ENCODE measurements around the gene MTCH1.

DNA sequence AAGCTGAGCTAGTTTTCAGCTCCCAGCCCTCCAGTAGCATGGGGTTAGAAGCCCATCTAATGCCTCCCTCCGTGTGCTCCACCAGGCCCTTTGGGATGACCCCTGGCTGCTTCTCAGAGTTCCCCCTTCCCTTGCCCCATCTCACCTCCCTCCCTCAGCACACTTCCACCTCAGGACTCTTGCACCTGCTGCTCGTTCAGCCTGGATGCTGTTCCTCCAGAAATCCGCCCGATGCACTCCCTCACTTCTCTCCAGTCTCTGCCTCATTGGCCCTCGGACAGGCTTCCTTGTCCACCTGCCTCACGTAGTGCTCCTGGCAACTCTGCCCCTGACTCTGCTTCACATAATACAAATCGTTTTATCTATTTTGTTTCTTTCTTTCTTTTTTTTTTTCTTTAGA is 46.2 kb upstream of the MTCH1 start:
- TF ChIP-seq EZH2phosphoT487 (IDR thresholded peaks at IDR 0.05; ENCODE audit: unreplicated experiment) (no peak), EZH2 (IDR thresholded peaks at IDR 0.05; ENCODE audit: low read depth, unreplicated experiment) (no peak), CTCF (conservative IDR thresholded peaks at IDR 0.05; ENCODE audit: low read depth in 2 of 2) (no peak), ETS1 (IDR thresholded peaks at IDR 0.05) (no peak), JUNB (IDR thresholded peaks at IDR 0.05; ENCODE audit: unreplicated experiment) (no peak), POLR2AphosphoS5 (IDR thresholded peaks at IDR 0.05; ENCODE audit: low read depth) (no peak), CREB1 (CRISPR knock-in tag; IDR thresholded peaks at IDR 0.05; ENCODE audit: low read depth) (no peak), ZNF462 (CRISPR knock-in tag; IDR thresholded peaks at IDR 0.05) (no peak), ZNF331 (CRISPR knock-in tag; IDR thresholded peaks at IDR 0.05; ENCODE audit: low read depth) (no peak), NANOG (IDR thresholded peaks at IDR 0.05; ENCODE audit: borderline replicate concordance) (no peak), ZNF114 (CRISPR knock-in tag; IDR thresholded peaks at IDR 0.05) (no peak), STAT1 (IDR thresholded peaks at IDR 0.05; ENCODE audit: unreplicated experiment) (no peak)
- TF ChIP-seq, protein P1, sequence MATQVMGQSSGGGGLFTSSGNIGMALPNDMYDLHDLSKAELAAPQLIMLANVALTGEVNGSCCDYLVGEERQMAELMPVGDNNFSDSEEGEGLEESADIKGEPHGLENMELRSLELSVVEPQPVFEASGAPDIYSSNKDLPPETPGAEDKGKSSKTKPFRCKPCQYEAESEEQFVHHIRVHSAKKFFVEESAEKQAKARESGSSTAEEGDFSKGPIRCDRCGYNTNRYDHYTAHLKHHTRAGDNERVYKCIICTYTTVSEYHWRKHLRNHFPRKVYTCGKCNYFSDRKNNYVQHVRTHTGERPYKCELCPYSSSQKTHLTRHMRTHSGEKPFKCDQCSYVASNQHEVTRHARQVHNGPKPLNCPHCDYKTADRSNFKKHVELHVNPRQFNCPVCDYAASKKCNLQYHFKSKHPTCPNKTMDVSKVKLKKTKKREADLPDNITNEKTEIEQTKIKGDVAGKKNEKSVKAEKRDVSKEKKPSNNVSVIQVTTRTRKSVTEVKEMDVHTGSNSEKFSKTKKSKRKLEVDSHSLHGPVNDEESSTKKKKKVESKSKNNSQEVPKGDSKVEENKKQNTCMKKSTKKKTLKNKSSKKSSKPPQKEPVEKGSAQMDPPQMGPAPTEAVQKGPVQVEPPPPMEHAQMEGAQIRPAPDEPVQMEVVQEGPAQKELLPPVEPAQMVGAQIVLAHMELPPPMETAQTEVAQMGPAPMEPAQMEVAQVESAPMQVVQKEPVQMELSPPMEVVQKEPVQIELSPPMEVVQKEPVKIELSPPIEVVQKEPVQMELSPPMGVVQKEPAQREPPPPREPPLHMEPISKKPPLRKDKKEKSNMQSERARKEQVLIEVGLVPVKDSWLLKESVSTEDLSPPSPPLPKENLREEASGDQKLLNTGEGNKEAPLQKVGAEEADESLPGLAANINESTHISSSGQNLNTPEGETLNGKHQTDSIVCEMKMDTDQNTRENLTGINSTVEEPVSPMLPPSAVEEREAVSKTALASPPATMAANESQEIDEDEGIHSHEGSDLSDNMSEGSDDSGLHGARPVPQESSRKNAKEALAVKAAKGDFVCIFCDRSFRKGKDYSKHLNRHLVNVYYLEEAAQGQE (IDR thresholded peaks at IDR 0.05; ENCODE audit: unreplicated experiment) = no peak
